Measurements from ENCODE around the gene OAS2. TPM values are rescaled to one million over a fixed set of nuclear protein-coding genes. Genes with fewer than 3 reads are reported as not detected.
A peak's percentile ranks its signal among the peaks of the same experiment; 100 is the strongest.

OAS2 gene
- total RNA-seq, 1 donor from 2014 or later: 94.2 TPM

DNA sequence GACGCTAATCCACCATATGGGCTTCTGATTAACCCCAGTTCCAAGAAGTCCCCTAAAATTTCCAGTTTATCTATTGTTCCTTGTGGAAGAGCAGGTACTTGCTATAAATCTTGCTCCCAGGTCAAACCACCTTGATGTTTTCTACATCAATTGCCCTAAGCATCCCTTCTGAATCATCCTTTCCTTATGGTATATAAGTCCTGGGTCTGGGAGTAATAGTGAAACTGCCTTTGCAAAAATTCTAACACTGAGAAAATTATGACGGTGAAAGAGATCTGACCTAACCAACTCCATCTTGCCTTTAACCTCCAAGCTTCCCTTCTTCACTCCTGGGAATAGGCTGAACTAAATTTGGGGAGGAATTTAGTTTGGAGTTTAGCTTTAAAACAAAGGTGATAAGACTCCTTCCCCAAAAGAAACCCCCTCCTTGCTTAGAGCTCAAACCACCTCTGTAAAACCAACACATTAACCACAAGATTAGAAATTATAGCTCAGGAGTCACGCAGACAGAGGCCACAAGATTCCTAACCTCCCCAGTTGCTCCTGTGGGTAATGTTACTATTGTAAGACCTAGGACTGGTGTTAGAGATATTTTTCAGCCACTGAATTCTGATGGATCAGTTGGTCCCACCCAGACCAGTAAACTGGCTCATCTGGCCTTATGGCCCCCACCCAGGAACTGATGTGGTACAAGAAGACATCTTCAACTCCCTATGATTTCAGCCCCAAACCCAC lies 44.4 kb downstream of the OAS2 start:
- FAIRE-seq (no peak), DNase-seq (ENCODE audit: low read depth) (no peak)
- no peak overlapping the region for H3K4me2 ChIP-seq (ENCODE audit: low read length)
- no peaks in the 10 kb centered on the region for H3K27me3 ChIP-seq (ENCODE audit: insufficient read depth, low read length)
- TF ChIP-seq EZH2 (IDR thresholded peaks at IDR 0.05; ENCODE audit: insufficient read depth, low read length) (no peak), CTCF (IDR thresholded peaks at IDR 0.05; ENCODE audit: insufficient read depth, low read depth, low read length) (no peak)
- H3K4me3 ChIP-seq (ENCODE audit: insufficient read depth, low read depth, low read length): no peak overlapping the region
- H4K20me1 ChIP-seq (ENCODE audit: insufficient read depth, low read length): no peaks in the 10 kb centered on the region
- Mint-ChIP-seq H3K27ac (ENCODE audit: unreplicated experiment) (no peak overlapping the region), H3K4me3 (ENCODE audit: unreplicated experiment) (no peak overlapping the region), H3K9me3 (ENCODE audit: unreplicated experiment) (peaks cover 12% of the 10 kb centered on the region), H3K4me1 (ENCODE audit: low read depth, unreplicated experiment) (peaks cover 4% of the 10 kb centered on the region), H3K27me3 (ENCODE audit: low read depth, unreplicated experiment) (peaks cover 29% of the 10 kb centered on the region), H3K36me3 (ENCODE audit: low read depth, unreplicated experiment) (no peaks in the 10 kb centered on the region)
- peaks cover 8% of the 10 kb centered on the region for H3K4me1 ChIP-seq (ENCODE audit: insufficient read depth, low read length)
- no peak overlapping the region for H3K27ac ChIP-seq (ENCODE audit: low read depth, low read length)
- H3K9ac ChIP-seq (ENCODE audit: low read length): no peak overlapping the region
- no peaks in the 10 kb centered on the region for H3K9me3 ChIP-seq (ENCODE audit: insufficient read depth, low read depth, low read length)
- no peaks in the 10 kb centered on the region for H3K36me3 ChIP-seq (ENCODE audit: insufficient read depth, low read length)
- H3K79me2 ChIP-seq (ENCODE audit: insufficient read depth, low read length): no peaks in the 10 kb centered on the region
- H2AFZ ChIP-seq (ENCODE audit: low read depth, low read length): no peak overlapping the region

GRCh38 chr12:113027726-113028125 lies 49.4 kb downstream of the OAS2 start:
- H3K4me3 Mint-ChIP-seq (ENCODE audit: unreplicated experiment): no peak overlapping the region
- Histone ChIP-seq H2AFZ (ENCODE audit: low read depth, low read length) (no peak overlapping the region), H3K9ac (ENCODE audit: low read length) (no peak overlapping the region), H3K27me3 (ENCODE audit: insufficient read depth, low read length) (peaks cover 3% of the 10 kb centered on the region), H3K4me2 (ENCODE audit: low read length) (no peak overlapping the region), H3K9me3 (ENCODE audit: insufficient read depth, low read depth, low read length) (no peaks in the 10 kb centered on the region), H3K4me1 (ENCODE audit: insufficient read depth, low read length) (no peaks in the 10 kb centered on the region), H3K4me3 (ENCODE audit: insufficient read depth, low read depth, low read length) (no peak overlapping the region), H3K79me2 (ENCODE audit: insufficient read depth, low read length) (no peaks in the 10 kb centered on the region), H3K36me3 (ENCODE audit: insufficient read depth, low read length) (no peaks in the 10 kb centered on the region), H3K27ac (ENCODE audit: low read depth, low read length) (no peak overlapping the region), H4K20me1 (ENCODE audit: insufficient read depth, low read length) (no peaks in the 10 kb centered on the region)
- no peak for TF ChIP-seq CTCF (IDR thresholded peaks at IDR 0.05; ENCODE audit: insufficient read depth, low read depth, low read length)
- no peak for TF ChIP-seq EZH2 (IDR thresholded peaks at IDR 0.05; ENCODE audit: insufficient read depth, low read length)
- peaks cover 31% of the 10 kb centered on the region for H3K27me3 Mint-ChIP-seq (ENCODE audit: low read depth, unreplicated experiment)
- peaks cover 9% of the 10 kb centered on the region for H3K9me3 Mint-ChIP-seq (ENCODE audit: unreplicated experiment)
- DNase-seq (ENCODE audit: low read depth) (no peak), FAIRE-seq (no peak)
- H3K36me3 Mint-ChIP-seq (ENCODE audit: low read depth, unreplicated experiment): no peaks in the 10 kb centered on the region
- H3K4me1 Mint-ChIP-seq (ENCODE audit: low read depth, unreplicated experiment): no peaks in the 10 kb centered on the region
- H3K27ac Mint-ChIP-seq (ENCODE audit: unreplicated experiment): no peak overlapping the region

DNA sequence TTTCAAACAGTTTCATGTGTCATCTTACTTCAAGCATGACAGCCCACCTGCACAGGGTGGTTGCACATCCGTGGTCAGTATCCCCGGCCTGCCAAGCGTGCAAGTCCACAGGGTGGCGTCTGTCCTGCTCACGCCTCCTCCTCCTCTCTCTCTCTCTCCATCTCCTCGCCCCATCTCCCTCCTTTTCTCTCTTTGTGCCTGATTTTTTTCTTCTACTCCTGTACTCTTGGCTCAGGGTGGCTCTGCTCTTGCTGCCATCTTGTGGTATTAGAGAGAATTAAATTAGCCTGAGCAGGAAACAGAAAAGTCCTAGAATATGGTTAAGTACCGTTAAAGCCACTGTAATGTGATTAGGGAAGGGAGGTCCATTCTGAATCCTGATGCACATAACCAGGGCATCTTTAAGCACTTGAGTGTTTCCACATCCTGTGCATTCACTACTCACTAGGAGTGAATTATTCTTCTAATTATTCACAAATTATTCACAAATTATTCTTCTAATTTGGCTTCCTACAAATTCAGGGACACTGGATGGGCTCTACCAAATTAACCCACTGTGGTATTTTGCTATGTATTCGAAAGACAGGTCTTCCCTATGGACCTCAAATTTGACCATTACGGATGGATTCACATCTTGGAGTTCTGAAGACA lies 52.7 kb downstream of the OAS2 start:
- H3K4me3 Mint-ChIP-seq (ENCODE audit: unreplicated experiment): no peak overlapping the region
- no peak overlapping the region for H3K27ac Mint-ChIP-seq (ENCODE audit: unreplicated experiment)
- no peaks in the 10 kb centered on the region for H3K36me3 ChIP-seq (ENCODE audit: insufficient read depth, low read length)
- peaks cover 2% of the 10 kb centered on the region for H3K9me3 ChIP-seq (ENCODE audit: insufficient read depth, low read depth, low read length)
- no peaks in the 10 kb centered on the region for H3K4me1 ChIP-seq (ENCODE audit: insufficient read depth, low read length)
- TF ChIP-seq CTCF (IDR thresholded peaks at IDR 0.05; ENCODE audit: insufficient read depth, low read depth, low read length) (peak; percentile 77), EZH2 (IDR thresholded peaks at IDR 0.05; ENCODE audit: insufficient read depth, low read length) (no peak)
- FAIRE-seq: no peak
- no peaks in the 10 kb centered on the region for H3K4me1 Mint-ChIP-seq (ENCODE audit: low read depth, unreplicated experiment)
- H3K4me2 ChIP-seq (ENCODE audit: low read length): peak overlapping the region; percentile 23
- peaks cover 3% of the 10 kb centered on the region for H3K27me3 ChIP-seq (ENCODE audit: insufficient read depth, low read length)
- H4K20me1 ChIP-seq (ENCODE audit: insufficient read depth, low read length): no peaks in the 10 kb centered on the region
- H3K9ac ChIP-seq (ENCODE audit: low read length): no peak overlapping the region
- DNase-seq (ENCODE audit: low read depth): peak; percentile 39
- H3K27me3 Mint-ChIP-seq (ENCODE audit: low read depth, unreplicated experiment): peaks cover 29% of the 10 kb centered on the region
- no peak overlapping the region for H3K4me3 ChIP-seq (ENCODE audit: insufficient read depth, low read depth, low read length)
- peaks cover 4% of the 10 kb centered on the region for H3K9me3 Mint-ChIP-seq (ENCODE audit: unreplicated experiment)
- no peak overlapping the region for H3K27ac ChIP-seq (ENCODE audit: low read depth, low read length)
- H3K36me3 Mint-ChIP-seq (ENCODE audit: low read depth, unreplicated experiment): no peaks in the 10 kb centered on the region
- H2AFZ ChIP-seq (ENCODE audit: low read depth, low read length): peak overlapping the region; percentile 13
- no peaks in the 10 kb centered on the region for H3K79me2 ChIP-seq (ENCODE audit: insufficient read depth, low read length)
